GM21515 (cell line): ENCODE results near the gene PBX3.

Experiments
- ATAC-seq: cut with Tn5 transposase; IDR thresholded peaks from one replicate; pipeline ENCODE4 v1.9.1; 2021; ENCODE audit not compliant: unreplicated experiment

PBX3 gene

DNA sequence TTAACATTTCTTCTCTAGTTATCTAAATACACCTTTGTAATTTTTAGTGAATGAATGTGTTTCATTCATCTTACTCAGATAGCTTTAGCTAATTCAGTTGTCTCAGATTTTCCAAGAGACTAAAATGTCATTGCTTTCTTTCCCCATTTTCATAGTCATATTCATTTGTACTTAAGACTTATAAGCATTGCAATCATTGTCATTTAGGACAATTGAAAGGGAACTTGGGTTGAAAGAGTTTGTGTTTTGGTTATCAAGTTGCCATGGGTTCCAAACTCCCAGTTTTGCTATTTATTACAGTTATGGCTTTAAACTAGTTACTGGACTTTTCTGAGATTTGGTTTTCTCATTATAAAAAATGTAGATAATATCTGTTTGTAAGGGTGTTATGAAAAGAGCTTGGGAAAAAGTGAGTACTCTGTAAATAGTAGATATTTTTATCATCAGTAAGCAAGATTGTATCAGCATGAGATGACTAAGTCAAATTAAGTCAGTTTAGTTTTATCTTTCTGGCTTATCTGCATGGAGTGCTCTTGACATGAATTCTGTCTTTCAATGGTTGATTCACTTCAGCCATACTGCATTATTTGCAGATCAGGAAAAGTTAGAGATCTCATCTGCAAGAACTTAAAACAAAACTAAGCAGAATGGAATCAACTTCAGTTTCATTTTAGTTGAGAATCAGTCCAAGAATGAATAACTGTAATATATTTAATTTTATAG lies 107.5 kb downstream of the PBX3 start:
- ATAC-seq: no peak

DNA sequence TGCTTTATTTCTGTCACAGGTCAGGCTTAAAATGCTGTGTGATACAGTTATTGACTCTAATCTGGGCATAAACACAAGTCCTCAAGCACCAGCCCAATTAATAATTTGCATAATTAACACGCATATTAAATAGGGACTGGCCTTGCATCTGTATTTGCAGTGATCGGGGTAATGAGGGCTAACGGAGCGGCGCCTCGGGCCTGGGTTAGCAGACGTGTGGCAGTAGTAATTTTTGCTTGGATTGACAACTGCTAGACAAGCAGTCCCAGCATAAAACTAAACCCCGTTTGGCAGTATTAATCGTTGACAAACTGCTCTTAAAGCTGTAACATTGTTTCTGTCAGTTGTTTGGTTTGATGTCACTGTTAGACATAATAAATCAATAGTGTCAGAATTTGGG lies 109.2 kb downstream of the PBX3 start:
- no peak for ATAC-seq

DNA sequence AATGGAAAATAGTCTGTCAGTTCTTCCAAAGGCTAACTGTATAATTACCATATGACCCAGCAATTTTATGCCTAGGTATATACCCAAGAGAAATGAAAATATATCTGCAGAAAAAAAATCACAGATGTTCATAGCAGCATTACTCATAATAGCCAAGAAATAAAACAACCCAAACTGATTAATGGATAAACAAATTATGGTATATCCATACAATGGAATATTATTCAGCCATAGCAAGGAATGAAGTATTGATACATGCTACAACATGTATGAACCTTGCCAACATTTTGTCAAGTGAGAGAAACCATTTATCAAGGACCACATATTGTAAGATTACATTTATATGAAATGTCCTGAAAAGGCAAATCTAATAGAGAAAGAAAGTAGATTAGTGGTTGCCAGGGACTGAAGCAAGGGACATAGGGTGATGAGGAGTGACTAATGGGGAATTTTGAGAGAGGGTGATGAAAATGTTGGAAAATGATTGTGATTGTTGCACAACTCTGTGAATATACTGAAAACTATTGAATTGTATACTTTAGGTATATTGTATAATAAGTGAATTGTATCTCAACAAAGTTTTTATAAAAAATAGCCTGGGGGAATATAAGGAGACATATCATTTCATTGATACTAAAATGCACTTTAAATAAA lies 114.4 kb downstream of the PBX3 start:
- no peak for ATAC-seq

DNA sequence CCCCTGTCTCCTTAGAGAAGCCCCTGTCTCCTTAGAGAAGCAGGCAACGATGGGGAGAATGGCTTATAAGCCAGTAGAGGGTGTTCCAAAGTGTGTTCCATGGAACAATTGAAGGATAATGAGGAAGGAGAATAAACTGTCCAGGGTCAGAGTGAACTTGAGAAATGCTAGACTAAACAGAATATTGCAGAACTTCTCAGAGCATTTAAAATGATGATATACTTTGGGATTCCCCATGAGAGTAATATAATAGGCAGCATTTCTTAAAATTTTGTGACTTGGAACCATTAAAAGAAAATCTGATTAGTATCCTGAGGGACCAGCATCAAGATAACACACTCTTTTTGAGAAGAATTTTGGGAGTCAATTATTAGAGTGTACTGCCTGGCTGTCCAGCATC lies 116.8 kb downstream of the PBX3 start:
- no peak for ATAC-seq

DNA sequence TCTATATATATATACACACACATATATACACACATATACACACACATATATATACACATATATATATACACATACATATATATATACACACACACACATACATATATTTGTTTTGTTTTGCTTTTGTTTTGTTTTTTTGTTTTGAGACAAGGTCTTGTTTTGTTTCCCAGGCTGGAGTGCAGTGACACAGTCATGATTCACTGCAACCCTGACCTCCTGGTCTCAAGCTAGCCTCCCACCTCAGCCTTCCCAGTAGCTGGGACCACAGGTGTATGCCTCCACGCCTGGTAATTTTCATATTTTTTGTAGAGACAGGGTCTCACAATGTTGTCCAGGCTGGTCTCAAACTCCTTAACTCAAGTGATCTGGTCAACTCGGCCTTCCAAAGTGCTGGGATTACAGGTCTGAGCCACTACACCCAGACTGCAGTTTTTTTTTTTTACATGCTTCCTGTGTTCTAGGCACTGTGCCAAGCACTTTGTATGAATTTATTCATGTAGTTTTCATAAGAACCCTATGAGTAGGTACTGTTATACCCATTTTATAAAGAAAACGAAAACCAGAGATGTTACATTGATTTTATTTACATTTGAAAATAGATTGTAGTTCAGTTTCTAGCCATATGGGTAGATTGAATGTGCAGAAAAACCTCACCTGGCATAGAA lies 120.7 kb downstream of the PBX3 start:
- no peak for ATAC-seq

DNA sequence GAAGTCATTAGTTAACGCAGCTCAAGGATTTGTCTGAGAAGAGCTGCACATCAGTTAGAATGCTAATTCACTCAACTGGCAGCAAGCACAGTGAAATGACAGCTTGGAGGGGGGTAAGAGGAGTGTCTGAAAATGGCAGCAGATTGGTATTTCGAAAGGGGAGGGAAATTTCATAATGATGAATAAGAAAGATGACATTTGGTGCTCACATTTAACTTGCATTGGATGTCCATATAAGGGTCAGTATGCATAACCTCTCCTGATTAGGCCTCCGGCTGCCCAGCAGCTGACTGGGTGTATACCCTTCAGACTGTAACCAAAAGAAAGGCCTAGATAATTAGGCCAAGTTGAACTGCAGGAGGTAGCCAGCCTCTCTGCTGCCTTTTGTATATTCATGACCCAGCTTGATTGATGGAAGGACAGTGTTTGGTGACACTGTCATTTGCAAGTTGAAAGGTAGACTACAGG lies 131.0 kb downstream of the PBX3 start:
- ATAC-seq: no peak

DNA sequence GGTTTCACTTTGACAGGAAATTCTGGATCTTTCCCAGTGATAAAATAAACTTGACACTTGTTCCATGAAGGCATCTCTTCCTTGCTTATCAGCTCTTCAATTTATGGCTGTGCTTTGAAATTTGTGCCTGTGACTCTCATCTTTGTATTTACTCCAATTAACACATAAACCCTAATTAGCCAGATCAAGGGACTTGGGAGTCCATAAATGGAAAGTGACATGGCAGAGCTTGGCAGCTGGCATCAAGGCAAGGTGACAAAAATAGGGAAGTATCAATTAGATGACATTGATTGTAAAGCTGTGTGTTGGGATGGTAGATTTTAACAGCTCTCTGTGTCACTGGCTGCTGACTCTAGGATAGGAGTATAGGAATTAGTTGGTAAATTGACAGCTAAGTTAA lies 133.9 kb downstream of the PBX3 start:
- no peak for ATAC-seq

DNA sequence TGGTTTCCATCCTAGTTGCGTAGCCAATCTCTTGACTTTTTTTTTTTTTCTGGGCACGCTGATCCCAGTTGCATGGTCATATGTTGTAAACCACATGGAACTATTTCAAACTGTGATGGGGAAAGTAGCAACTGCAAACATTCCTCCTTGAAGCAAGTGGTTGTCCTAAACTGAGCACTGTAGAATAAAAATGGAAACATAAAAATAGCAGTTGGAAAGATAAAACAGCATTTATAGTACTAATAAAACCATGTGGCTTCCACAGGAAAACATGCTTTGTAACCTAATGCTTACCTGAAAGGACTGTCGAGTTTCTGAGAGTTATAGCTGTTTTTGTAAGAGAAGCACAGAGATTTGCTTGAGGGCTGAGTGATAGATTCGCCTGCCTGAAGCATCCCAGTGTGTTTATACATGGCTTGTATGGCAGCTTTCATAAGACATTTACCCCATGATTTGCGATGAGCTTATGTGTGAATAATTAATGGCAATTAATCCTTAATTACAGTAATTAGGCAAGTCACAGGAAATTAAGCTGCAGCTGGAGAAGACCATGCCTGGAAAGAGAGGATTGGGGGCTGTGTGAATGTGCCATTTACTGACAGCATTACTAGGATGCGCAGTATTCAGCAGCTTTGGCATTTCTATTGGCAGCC lies 136.5 kb downstream of the PBX3 start:
- no peak for ATAC-seq

DNA sequence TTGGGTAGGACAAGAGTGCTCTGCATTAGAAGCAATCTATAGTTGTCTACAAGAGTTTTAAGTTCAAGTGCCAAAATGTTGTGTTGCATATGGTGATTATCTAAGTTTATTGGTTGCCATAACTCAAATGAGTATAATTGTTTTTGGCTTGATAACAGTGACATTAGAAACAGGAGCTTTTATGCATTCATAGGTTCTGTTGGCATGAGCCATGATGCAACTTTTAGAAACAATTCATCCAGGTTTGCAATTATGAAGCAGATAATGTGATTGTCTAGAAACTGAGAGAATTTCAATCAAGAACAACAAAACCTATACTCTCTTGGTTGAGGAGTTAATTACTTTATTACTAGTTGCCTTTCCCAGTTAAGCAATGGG lies 137.0 kb downstream of the PBX3 start:
- no peak for ATAC-seq

DNA sequence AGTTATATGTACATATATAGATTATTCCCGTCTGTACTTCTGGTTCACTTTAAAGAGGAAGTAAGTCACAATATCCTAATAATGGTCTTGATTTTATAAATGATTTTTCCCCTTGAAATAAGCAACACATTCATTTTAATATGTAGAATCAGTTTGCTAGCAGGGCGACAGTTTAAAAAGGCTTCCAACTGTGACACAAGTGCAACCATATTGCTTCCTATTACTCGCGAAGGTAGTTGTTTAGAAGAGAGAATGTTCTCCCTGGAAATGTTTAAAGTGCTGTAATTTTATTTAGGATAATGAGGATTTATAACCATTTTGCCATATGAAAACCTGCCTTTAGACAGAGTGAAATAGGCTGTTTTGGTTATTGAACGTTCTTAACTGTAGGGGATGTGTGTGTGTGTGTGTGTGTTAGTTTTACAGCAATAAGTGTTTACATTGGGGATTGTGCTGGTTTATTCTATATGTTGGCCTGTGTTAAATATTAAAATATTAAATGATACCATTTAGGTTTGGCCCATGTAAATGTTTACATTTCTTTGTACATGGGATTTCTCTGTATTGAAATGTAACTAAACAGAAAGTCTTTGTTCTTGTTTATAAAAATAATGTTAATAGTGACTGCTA lies 138.3 kb downstream of the PBX3 start:
- no peak for ATAC-seq

DNA sequence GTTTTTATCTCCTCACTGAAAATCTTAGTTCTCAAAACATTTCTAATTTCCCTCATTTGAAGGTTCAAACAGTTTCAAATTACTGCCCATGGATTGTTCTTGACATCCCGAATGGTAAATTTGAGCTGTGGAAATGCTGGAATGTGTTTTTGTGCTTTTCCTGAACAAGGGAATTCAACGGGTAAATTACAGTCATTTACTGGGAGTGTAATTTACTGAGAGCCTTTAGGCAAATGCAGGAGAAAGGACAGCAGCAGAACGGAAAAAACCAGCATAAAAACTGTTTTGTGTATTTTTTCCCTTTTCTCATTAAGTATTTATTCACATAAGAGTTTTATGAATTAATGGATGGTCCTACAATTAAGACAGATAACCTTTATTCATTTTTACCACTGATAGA lies 139.2 kb downstream of the PBX3 start:
- no peak for ATAC-seq

DNA sequence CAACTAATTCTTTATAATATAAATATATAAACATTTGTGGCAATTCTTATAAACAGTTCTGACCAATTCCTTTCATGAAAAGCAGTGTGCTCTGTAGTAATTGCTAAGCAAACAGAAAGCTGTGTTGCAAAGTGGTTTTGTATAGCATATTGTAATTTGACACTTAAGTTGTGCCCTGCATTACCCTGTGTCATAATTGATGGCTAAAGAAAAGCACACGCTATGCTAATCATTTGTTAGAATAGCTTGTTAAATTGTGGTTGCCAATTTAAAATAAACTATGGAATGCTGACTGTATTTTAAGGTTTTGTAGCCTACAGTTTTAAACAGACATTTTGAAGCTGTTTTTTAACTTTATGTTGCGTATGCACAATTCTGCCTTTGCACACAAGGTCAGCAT lies 140.0 kb downstream of the PBX3 start:
- ATAC-seq: no peak

DNA sequence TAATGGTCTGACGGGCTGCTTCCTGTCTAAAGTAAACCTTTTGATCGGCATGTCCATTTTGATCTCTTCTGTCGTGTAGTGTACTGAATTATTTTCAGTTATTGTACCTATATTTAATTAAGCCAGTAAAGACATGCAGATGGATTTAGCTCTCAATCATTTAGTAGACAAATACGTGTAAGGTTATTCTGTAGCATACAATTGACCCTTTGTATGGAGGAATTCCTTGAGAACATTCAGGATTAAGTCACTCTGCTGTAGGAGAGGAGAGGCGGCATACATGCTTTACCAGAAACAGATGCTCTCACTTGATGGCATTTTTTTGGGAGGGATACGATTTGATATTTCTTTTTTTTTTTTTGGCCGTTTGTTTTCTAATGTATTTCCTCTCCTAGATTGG lies 141.0 kb downstream of the PBX3 start:
- ATAC-seq: no peak

DNA sequence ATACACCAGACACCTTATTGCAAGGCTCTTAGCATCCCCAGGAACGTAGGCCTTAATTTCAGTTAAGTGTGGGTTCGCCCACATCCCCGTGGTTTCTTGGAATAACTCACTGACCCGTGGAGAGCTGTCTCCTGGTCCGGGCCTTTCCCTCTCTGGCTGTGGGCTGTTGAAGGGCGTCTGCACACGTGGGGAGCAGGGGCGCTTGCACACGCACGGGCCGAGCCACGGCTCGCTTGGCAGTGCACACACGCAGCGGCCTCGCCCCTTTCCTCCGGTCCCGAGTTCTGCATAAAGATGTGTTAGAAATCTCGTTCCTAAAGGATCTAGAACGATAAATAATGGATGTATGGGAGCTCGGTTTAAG lies 141.9 kb downstream of the PBX3 start:
- ATAC-seq: no peak

DNA sequence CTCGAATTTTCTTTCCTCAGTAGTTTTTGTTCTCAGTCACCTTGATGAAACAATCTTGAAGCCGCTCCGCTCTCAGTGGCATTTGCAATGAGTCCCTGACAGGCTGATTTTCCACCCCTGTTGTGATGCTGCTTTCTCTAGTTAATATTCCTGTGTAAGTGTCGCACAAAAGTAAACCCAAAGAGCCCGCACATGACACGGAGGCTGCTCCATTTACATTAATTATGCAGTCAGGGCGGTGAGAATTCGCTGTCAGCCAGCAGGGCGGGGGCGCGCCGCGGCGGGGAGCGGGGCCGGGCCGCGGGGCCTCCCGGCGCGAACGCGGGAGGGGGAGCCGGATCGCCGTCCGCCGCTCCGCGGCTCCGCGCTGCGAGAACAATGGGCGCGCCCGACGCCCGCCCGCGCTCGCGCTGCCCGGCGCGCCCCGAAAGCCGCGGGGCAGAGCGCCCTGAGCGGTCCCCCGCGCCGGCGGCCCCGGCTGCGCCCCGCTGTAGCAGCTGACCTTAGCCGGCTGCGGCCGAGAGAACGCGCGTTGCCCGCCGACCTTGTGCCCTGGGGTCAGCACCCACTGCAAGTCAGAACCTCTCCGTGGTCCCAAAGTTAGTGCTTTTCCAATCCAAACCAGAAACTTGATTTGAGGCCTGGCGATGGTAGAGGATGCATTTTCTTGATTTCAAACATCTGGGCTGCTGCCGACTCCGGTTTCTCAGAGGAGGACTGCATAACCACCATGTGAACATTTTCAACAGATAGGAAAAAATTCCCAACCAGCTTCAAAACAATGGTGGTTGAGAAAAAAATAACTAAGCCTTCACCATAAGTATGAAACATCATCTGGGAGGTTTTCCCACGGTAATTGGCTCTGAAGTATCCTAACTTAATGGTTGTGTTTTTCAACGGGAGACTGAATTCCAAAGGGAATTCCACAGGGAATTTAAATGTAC lies 142.6 kb downstream of the PBX3 start:
- no peak for ATAC-seq

DNA sequence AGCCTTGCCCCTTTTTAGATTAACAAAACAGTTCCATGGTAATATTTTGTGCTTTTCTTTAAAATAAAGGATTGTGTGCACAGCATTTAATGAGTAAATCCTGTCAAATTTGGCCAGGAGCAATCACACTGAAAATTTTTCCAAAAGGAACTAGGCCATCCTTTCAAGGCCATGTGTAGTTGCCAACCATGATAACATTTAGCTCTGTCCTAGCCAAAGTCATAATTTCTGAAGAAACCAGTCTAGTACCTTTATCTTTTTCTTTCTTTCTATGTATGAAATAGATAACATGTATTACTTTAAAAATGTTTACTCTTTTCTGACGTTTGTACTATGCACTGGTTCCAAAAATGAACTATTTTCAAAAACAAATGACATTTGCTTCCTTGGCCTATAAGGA lies 143.7 kb downstream of the PBX3 start:
- ATAC-seq: no peak

DNA sequence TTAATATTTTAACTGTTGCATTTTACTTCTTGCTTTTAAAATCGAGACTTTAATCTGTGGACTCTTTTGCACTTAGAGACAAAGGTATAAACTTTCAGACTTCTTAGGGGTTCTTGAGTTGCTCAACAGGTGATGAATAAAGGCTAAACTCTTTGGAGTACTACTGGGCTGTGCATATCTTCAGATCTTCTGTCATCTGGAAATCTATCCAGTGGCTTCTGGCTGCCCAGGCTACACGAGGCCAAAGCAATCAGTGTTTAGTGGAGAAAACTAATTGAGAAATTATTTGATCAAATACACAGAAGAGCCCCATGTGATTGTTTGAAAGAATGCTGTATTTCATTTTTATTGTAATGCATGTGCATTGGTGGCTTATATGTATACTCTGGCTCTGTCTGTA lies 146.1 kb downstream of the PBX3 start:
- no peak for ATAC-seq

DNA sequence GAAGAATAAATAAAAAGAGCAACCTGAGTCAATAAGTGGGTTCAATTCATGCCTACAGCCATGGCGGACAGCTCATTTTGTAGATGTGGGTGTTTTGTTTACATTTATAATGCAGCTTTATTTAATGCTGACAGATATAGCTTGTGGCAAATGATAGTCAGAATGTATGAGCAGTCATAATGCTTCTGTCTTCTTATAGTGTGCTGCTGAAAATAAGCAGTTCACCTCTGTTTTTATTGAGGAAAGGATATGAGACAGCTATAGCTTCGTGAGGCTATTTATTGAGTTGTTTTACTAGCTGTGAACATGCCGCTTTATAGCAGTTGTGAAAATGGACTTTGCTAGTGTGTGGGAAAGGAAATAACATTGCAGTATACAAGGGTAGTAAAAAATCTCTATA lies 147.4 kb downstream of the PBX3 start:
- no peak for ATAC-seq

DNA sequence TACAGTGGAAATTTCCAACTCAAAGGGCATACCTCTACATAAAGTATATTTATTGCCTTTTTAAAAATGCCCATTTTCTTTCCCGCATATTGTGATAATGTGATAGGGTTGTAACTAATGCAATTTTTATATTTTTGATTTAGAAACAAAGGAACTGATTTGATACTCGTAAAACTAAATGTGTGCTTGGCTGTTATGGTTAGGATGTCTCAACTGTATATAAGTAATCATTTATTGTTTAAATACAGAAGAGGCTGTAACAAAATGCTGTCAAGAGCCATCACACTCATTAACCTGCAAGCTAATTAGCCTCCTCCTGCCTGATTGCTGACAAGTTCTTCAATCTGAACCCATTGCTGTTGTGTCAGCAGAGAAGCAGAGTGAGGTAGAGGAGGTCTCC lies 149.2 kb downstream of the PBX3 start:
- ATAC-seq: no peak

DNA sequence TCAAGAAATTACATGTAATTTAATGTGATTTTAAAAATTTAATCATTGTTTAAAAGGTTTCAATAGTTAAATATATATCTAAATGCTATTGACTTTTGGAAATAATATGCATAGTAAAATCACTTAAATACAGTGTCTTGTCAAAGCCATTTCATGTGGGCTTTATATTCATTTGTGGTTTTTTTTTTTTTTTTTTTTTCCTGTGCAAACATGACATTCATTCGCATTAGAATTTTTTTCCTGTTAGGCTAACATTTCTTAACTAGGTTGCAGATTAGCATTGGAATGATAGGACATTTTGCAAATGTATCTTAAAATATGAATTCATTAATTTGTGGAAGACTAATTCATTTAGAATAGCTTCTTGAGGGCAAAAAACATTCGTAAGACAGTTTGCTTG lies 149.8 kb downstream of the PBX3 start:
- no peak for ATAC-seq
